ENCODE results near the gene ARGLU1.

GRCh38 chr13:106599875-106600797 lies 32.2 kb upstream of the ARGLU1 start:
- TF ChIP-seq CTCF (conservative IDR thresholded peaks at IDR 0.05; ENCODE audit: low read depth in 2 of 2) (no peak), CREB1 (CRISPR knock-in tag; IDR thresholded peaks at IDR 0.05; ENCODE audit: low read depth) (no peak), POLR2AphosphoS5 (IDR thresholded peaks at IDR 0.05; ENCODE audit: low read depth) (no peak)

All from GM23338 (cell line).